Fibroblast of mammary gland (primary cell): ENCODE measurements around the gene ENTPD7.
A peak's percentile ranks its signal among the peaks of the same experiment; 100 is the strongest.
"Not testable (repeated sequence)": the region's sequence is repeated elsewhere in the genome, so short reads cannot be mapped to it uniquely, and the experiment has no call there.

Experiments
- DNase-seq: peaks from one replicate; pipeline ENCODE4 v3.0.0-alpha.2; 2010; ENCODE audit warnings: low read depth
- H3K4me3 ChIP-seq: 2 replicates; pipeline ENCODE4 v1.5.1; 2011; ENCODE audit warnings: low read depth, mild to moderate bottlenecking, low read length, moderate library complexity; ENCODE audit not compliant: control insufficient read depth
- CTCF ChIP-seq: conservative IDR thresholded peaks from 2 replicates; pipeline ENCODE4 v1.5.1; 2011; ENCODE audit warnings: low read depth, low read length, inconsistent platforms; ENCODE audit not compliant: control insufficient read depth, insufficient read depth

ENTPD7 gene

DNA sequence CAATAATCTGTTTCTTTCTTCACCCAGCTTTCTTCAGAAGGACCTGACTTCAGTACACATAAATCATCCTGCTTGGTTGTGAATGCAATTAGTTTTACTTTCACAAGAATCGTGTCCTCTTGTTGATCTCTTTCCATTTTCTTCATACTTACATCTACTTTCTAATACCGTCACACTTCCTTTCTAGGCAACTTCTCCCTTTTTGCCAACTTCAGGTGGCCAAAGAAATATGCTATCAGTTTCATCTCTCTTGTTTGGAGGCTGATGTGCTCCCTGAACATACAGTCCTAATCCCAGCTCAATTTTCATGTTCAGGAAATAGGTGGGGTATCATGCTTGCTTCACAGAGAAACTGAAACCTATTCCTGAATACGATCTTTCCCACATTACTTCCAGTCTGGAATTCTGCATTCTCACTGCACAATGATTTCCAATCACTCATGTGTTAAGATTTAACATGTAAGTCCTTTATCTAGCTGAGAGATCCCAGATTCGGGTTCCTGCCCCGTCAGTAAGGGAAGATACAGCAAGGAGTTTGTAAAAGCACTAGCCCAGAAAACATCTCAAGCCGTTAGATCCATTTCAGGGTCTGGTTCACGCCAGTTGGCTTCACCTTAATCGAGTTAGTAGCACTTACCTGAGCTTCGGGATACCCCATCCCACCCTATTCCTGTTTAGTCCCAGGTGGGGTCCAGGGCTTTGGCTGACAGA lies 40.1 kb upstream of the ENTPD7 start:
- peak; percentile 33 for DNase-seq

DNA sequence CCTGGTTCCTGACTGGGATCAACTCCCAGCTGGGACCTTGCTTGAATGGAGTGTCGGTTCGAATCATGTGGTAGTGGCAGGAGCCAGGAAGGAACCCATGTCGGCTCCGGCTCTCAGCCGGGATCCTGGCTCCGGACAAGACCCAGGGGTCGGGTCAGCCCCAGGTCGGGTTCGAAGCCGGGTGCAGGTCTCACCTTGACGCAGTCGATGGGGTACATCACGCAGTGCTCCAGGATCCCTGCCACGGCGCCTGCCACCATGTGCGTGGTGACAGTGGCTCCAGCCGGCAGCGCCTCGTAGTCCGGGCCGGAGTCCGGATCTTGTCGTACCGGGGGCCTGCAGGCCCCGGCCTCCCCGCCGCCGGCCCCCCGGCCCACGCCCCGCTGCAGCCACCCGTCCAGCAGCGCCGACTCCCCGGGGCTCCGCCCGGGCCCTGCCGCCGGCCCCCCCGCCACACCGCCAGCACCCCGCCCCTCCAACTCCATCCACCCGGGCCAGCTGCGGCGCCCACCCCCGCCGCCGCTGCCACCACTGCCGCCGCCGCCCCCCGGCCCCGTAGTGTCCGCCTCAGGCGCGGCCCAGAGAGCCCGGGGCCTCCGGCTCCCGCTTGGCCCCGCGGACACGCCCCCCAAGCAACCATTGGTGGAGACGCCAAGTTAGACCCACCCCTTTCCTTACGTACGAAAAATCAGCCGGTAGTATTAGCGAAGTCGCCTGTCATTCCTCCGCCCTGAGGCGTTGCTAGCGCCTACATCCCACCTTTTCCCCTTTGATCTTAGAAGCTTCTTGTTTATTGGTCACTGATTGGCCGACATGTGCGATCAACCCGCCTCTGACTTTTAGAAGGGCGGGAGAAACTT lies 39.2 kb upstream of the ENTPD7 start, which contains the start of gene SLC25A28:
Gene SLC25A28 (minus strand): TSS at position 589 of the 860 bp plus-strand sequence. CDS start 104 bp downstream, at position 485.
- peak; percentile 100 for DNase-seq
- H3K4me3 ChIP-seq: peak within 1 kb of the TSS; percentile 95
- no peak for TF ChIP-seq CTCF

More for the DNA sequence above, 40.1 kb upstream of the ENTPD7 start:
- H3K4me3 ChIP-seq: peak overlapping the region; percentile 95
- no peak for TF ChIP-seq CTCF

DNA sequence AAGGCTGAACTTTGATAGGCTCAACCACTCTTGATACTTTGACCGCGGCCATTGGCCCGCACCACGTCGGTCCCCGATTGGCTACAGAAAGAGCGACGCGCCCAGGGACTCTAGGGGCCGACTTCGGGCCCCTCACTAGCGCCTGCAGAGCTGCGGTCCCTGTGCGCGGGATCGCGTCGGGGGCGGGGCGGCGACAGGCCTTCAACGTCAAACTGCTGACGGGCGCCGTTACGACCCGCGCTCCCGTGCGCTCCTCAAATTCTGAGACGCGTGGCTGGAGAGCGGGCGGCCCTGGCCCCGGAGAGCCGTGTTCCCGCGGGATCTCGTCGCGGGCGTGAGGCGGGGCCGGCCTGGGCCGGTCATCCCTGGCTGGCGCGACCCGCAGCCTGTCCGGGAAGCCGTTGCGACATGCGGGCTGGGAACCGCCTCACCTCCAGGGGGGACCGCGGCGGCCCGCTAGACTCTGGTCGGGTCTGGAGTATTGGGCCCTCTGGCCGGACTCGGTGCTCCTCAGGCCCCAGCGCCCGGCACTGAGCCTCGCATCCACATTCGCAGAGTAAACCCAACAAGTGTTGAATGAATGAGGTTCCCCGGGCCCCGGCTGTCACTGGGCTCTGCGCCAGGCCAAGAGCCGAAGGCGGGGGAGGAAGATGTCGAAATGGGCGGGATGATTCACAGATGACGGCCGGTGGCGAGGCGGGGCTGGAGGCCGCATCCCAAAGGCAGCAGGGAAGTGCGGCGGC lies 38.4 kb upstream of the ENTPD7 start:
- peak; percentile 95 for DNase-seq
- TF ChIP-seq CTCF: no peak
- peak overlapping the region; percentile 59 for H3K4me3 ChIP-seq

DNA sequence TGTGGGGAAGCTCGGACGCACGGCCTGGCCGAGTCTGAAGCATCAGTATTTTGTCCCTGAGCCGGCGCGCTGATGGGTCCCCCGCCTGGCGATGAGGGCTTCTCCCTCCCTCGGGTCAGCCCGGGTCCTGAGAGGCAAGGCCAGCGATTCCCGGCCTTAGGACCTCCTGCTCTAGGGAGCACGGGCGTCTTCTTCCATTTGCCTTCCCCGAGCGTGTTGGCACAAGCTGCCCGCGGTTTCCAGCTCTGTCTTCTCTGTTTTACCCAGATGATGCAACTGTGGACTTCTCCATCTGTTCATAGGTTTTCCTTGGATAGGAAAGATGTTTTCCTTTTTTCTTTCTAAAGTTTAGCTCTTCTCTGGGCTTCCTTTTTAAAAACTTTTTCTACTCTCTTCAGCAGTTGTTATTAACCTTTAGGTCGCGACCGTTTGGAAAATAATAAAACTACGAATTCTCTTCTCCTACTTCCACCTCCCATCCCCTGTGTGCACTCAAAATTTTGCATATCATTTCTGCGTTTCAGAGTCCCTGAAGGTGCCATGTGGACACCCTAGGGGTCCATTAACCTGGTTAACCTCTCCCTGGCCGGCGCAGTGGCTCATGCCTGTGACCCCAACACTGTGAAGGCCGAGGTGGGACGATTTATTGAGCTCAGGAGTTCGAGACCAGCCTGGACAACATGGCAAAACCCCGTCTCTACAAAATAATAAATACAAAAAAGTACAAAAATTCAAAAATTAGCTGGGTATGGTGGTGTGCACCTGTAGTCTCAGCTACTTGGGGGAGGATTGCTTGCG lies 37.7 kb upstream of the ENTPD7 start:
- H3K4me3 ChIP-seq: peak overlapping the region; percentile 59
- no peak for DNase-seq
- no peak for TF ChIP-seq CTCF

DNA sequence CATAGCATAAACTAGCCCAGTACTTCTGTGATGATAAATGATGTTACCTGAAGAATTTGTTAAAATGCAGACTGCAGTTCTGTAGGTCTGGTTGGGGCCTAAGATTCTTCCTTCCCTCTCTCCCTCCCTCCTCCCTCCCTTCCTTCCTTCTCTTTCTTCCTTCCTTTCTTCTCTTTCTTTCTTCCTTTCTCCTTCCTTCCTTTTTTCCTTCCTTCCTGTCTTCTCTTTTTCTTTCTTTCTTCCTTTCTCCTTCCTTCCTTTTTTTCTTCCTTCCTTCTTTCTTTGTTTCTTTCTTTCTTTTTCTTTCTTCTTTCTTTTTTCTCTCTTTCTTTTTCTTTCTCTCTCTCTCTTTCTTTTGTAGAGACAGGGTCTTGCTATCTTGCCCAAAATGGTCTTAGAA lies 35.4 kb upstream of the ENTPD7 start:
- H3K4me3 ChIP-seq: no peak overlapping the region
- no peak for TF ChIP-seq CTCF
- no peak for DNase-seq

DNA sequence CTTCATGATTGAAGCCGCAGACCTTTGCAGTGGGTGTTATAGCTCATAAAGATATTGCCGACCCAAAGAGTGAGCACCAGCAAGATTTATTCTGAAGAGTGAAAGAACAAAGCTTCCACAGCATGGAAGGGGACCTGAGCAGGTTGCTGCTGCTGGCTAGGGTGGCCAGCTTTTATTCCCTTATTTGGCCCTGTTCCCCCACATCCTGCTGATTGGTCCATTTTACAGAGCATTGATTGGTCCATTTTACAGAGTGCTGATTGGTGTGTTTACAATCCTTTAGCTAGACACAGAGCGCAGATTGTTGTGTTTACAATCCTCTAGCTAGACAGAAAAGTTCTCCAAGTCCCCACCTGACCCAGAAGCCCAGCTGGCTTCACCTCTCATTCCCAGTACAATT lies 34.2 kb upstream of the ENTPD7 start:
- H3K4me3 ChIP-seq, DNase-seq: not testable (repeated sequence)
